Natural killer cell (primary cell): Measurements from ENCODE around the gene CMTM2. TPM values are rescaled to one million over a fixed set of nuclear protein-coding genes. Genes with fewer than 3 reads are reported as not detected.
"Not testable (repeated sequence)": the region's sequence is repeated elsewhere in the genome, so short reads cannot be mapped to it uniquely, and the experiment has no call there.

Experiments used
- ATAC-seq, 3 donors: fragments of 150-1000 bp in 2 of 3; fragments of 200-7000 bp in 1 of 3; cut with Tn5 transposase; 1 replicate in 1 of 3; 2 replicates in 2 of 3; pipeline ENCODE4 v1.10.0; 2021; ENCODE audit warnings: mild to moderate bottlenecking in 2 of 3, moderate library complexity in 2 of 3
- DNase-seq, 2 donors: peaks; one replicate each; pipeline versions ENCODE4 v3.0.0 to v3.0.0-alpha.2; 2013 to 2021; ENCODE audit warnings: mixed read lengths in 1 of 2
- H3K27ac ChIP-seq: one replicate; pipeline ENCODE4 v1.5.1; 2013; ENCODE audit warnings: mild to moderate bottlenecking, low read length
- H3K27me3 ChIP-seq: one replicate; pipeline ENCODE4 v1.6.1; 2013; ENCODE audit warnings: low read length; ENCODE audit not compliant: control insufficient read depth, insufficient read depth
- H3K36me3 ChIP-seq: one replicate; pipeline ENCODE4 v1.6.1; 2013; ENCODE audit warnings: low read length; ENCODE audit not compliant: control insufficient read depth, insufficient read depth
- H3K4me1 ChIP-seq: one replicate; pipeline ENCODE4 v1.6.1; 2013; ENCODE audit warnings: low read length; ENCODE audit not compliant: control insufficient read depth, insufficient read depth
- H3K4me3 ChIP-seq: one replicate; pipeline ENCODE4 v1.5.1; 2013; ENCODE audit warnings: low read length
- H3K9me3 ChIP-seq: one replicate; pipeline ENCODE4 v1.6.1; 2013; ENCODE audit warnings: low read length; ENCODE audit not compliant: control insufficient read depth, insufficient read depth
- H3K27ac Mint-ChIP-seq, 2 donors: one replicate each; pipeline ENCODE4 v1.8.0; 2022; ENCODE audit warnings: mild to moderate bottlenecking in 2 of 2, mixed read lengths in 2 of 2, moderate library complexity in 1 of 2
- H3K27me3 Mint-ChIP-seq, 2 donors: one replicate each; pipeline ENCODE4 v1.8.0; 2022; ENCODE audit warnings: low read depth in 2 of 2, mixed read lengths in 2 of 2
- H3K36me3 Mint-ChIP-seq: one replicate; pipeline ENCODE4 v1.8.0; 2022; ENCODE audit warnings: mixed read lengths
- H3K4me1 Mint-ChIP-seq, 2 donors: one replicate each; pipeline ENCODE4 v1.8.0; 2022; ENCODE audit warnings: mixed read lengths in 2 of 2
- H3K4me3 Mint-ChIP-seq: one replicate; pipeline ENCODE4 v1.8.0; 2022; ENCODE audit warnings: mild to moderate bottlenecking, moderate library complexity, mixed read lengths
- H3K9me3 Mint-ChIP-seq, 2 donors: one replicate each; pipeline ENCODE4 v1.8.0; 2022; ENCODE audit warnings: mixed read lengths in 2 of 2
- CTCF ChIP-seq: fragments of 200-600 bp; IDR thresholded peaks from one replicate; pipeline ENCODE4 v1.8.0; 2022; ENCODE audit warnings: antibody characterized with exemption
- WGBS: methylation state at CpG from one replicate; pipeline ENCODE4 v1.1.7; 2013; ENCODE audit warnings: missing lambda C conversion rate; ENCODE audit not compliant: insufficient coverage; 5-methylcytosine and 5-hydroxymethylcytosine counted together
- intact Hi-C: fragments of 100-400 bp; cut with micrococcal nuclease; formaldehyde crosslinking; loops from one replicate; pipeline ENCODE4 v1.14.2; 2022
- total RNA-seq, 4 donors: library from RNA; stranded (reverse); fragments of 120-200 nt in 1 of 4; gene quantifications; one replicate each; pipeline versions ENCODE4 v1.2.3 to v1.2.4, GENCODE V29; 2013 to 2022

Gene CMTM2
- total RNA-seq, 3 donors from 2014 or later (not counting 1 experiment from before 2014, with no cell fraction given): 0.61 to 1.6 (median 0.82) TPM

DNA sequence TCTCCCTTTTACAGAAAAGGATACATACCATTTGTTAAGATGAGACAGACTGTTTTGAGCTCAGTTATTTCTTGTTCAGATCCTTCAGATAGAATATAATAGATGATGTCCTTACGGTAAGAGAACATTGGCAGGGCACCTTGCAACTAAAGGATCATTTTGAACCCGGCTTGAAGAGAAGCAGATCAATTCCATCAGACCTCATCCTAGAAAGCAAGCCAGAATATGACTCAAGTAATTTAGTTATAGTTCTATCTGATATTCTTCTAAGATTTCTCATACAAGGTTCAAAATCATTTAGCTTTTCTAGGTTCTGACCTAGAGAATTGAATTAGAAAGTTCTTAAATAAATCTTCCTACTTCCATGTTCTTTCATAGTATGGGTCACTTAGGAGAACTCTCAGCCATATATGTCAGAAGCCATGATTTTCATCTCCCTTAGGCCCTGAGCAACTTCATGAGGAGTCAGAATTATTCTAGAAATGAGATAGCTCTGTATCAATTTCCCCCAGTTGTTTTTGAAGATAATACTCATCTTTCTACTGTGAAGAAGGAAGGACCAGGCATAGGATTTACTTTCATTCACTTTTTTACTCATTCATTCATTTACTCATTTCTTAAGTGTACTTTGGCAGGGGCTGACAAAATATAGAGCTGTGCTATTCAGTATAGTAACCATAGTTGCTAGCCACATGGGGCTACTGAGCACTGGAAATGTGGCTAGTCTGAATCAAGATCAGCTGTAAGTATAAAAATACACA is 15.5 kb upstream of the CMTM2 start:
- H3K9me3 Mint-ChIP-seq: no peaks in the 10 kb centered on the region
- no peak overlapping the region for H3K4me3 Mint-ChIP-seq
- intact Hi-C loops: no loop called here
- DNase-seq: no peak
- H3K27me3 Mint-ChIP-seq: no peaks in the 10 kb centered on the region
- peaks cover 8% of the 10 kb centered on the region for H3K36me3 Mint-ChIP-seq
- H3K27ac Mint-ChIP-seq: peak overlapping the region; percentile 86 to 94
- peaks cover 26% of the 10 kb centered on the region for H3K4me1 ChIP-seq
- H3K27me3 ChIP-seq: no peaks in the 10 kb centered on the region
- peaks cover 63 to 64% of the 10 kb centered on the region in 2 donors for H3K4me1 Mint-ChIP-seq
- no peak overlapping the region for H3K27ac ChIP-seq
- no peak overlapping the region for H3K4me3 ChIP-seq
- no peak for TF ChIP-seq CTCF
- H3K9me3 ChIP-seq: no peaks in the 10 kb centered on the region
- ATAC-seq: no peak
- peaks cover 55% of the 10 kb centered on the region for H3K36me3 ChIP-seq
- WGBS: 87% methylated on average over 2 of the region's 2 CpGs

DNA sequence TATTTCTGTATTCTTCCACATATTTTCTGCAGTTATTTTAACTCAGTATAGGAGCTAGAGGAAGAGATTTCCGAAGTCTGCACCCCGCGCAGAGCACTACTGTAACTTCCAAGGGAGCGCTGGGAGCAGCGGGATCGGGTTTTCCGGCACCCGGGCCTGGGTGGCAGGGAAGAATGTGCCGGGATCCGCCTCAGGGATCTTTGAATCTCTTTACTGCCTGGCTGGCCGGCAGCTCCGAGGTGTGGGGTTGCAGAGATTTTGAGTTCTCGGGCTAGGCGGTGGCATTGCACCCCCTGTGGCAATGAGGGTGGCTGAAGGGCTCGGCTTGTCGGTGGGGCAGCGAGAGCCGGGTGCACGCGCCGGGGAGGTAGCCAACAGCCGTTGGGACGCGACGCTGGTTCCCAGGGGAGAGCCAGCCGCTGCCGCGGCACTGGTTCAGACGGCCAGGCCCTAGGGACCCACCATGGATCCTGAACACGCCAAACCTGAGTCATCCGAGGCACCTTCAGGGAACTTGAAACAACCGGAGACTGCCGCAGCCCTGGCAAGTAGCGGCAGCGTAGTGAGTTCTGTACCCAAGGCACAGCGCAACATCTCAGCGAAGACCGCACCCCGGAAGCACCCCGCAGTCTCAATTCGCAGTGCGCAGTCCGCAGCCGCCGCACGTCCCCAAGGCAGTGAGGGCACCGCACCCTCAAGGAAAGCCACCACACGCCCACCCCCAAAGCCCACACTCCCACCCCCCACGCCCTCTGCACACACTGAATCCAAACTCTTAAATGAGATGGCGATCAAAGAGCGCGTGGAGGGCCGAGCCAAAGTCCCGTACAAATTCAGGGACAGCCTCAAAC is 13.0 kb upstream of the CMTM2 start, which contains the start of gene CMTM1:
TSS of gene CMTM1 (plus strand) at position 389 of the 851 bp plus-strand sequence. CDS start at position 464, 75 bp downstream.
- Mint-ChIP-seq H3K9me3 (no peaks in the 10 kb centered on the region), H3K27me3 (no peaks in the 10 kb centered on the region), H3K36me3 (peaks cover 8% of the 10 kb centered on the region), H3K4me3 (no peak within 1 kb of the TSS), H3K27ac (peak within 1 kb of the TSS; percentile 66 to 67), H3K4me1 (peaks cover 39 to 49% of the 10 kb centered on the region in 2 donors)
- ATAC-seq: no peak
- Histone ChIP-seq H3K4me3 (no peak within 1 kb of the TSS), H3K27me3 (no peaks in the 10 kb centered on the region), H3K4me1 (peaks cover 13% of the 10 kb centered on the region), H3K9me3 (no peaks in the 10 kb centered on the region), H3K36me3 (peaks cover 39% of the 10 kb centered on the region), H3K27ac (no peak within 1 kb of the TSS)
- WGBS: 98% methylated on average over 54 of the region's 54 CpGs
- intact Hi-C loops: no loop called here
- TF ChIP-seq CTCF: no peak
- no peak for DNase-seq

- H3K4me1 ChIP-seq: peaks cover 13% of the 10 kb centered on the region
- no CpG with 5 or more reads among the region's 3 CpGs for WGBS
- Mint-ChIP-seq H3K4me1 (peaks cover 32 to 48% of the 10 kb centered on the region in 2 donors), H3K27ac (peak overlapping the region in 1 of 2 donors; percentile 67)
- H3K9me3 ChIP-seq, H3K4me3 Mint-ChIP-seq, H3K27me3 Mint-ChIP-seq, DNase-seq, H3K9me3 Mint-ChIP-seq, H3K4me3 ChIP-seq, H3K27ac ChIP-seq, H3K27me3 ChIP-seq, intact Hi-C loops, H3K36me3 Mint-ChIP-seq, ATAC-seq: not testable (repeated sequence)
- peaks cover 39% of the 10 kb centered on the region for H3K36me3 ChIP-seq
Measured at GRCh38 chr16:66567270-66567669, 12.0 kb upstream of the CMTM2 start.

- Histone ChIP-seq H3K4me1 (peaks cover 13% of the 10 kb centered on the region), H3K9me3 (no peaks in the 10 kb centered on the region), H3K4me3 (no peak overlapping the region), H3K36me3 (peaks cover 39% of the 10 kb centered on the region), H3K27ac (no peak overlapping the region), H3K27me3 (no peaks in the 10 kb centered on the region)
- Mint-ChIP-seq H3K4me1 (peaks cover 27 to 44% of the 10 kb centered on the region in 2 donors), H3K36me3 (peaks cover 8% of the 10 kb centered on the region), H3K27ac (peak overlapping the region in 1 of 2 donors; percentile 41), H3K9me3 (no peaks in the 10 kb centered on the region), H3K27me3 (no peaks in the 10 kb centered on the region), H3K4me3 (no peak overlapping the region)
- DNase-seq (no peak), ATAC-seq (no peak)
- WGBS: 97% methylated on average over 2 of the region's 2 CpGs
- intact Hi-C loops: no loop called here
- no peak for TF ChIP-seq CTCF
Measured at GRCh38 chr16:66568355-66568754, 10.9 kb upstream of the CMTM2 start.
